HG03378 (cell line): ENCODE results near the gene SIRT6.
"Not testable (repeated sequence)": the region's sequence is repeated elsewhere in the genome, so short reads cannot be mapped to it uniquely, and the experiment has no call there.

Experiments used
- ATAC-seq: cut with Tn5 transposase; IDR thresholded peaks from one replicate; pipeline ENCODE4 v1.9.1; 2021; ENCODE audit warnings: mild to moderate bottlenecking, moderate library complexity; ENCODE audit not compliant: unreplicated experiment

The SIRT6 gene

GRCh38 chr19:4200940-4201542 is 18.7 kb upstream of the SIRT6 start:
- ATAC-seq, result no peak

GRCh38 chr19:4199699-4200293 is 17.4 kb upstream of the SIRT6 start:
- ATAC-seq, result no peak

- no peak for ATAC-seq
These were observed 16.2 kb upstream of the SIRT6 start for GRCh38 chr19:4198467-4199126.

- ATAC-seq, result no peak
These were observed 15.5 kb upstream of the SIRT6 start for GRCh38 chr19:4197625-4198466.

- ATAC-seq, result no peak
These were observed 14.9 kb upstream of the SIRT6 start for GRCh38 chr19:4197228-4197624.

GRCh38 chr19:4196587-4197148 is 14.3 kb upstream of the SIRT6 start:
- ATAC-seq, result no peak

- ATAC-seq, result no peak
These were observed 13.6 kb upstream of the SIRT6 start for GRCh38 chr19:4196009-4196408.

GRCh38 chr19:4194353-4194752 is 12.0 kb upstream of the SIRT6 start:
- ATAC-seq, result no peak

GRCh38 chr19:4192537-4192936 is 10.2 kb upstream of the SIRT6 start:
- not testable (repeated sequence) for ATAC-seq

GRCh38 chr19:4189641-4190040 is 7.3 kb upstream of the SIRT6 start:
- ATAC-seq, result no peak

GRCh38 chr19:4187313-4188122 is 5.2 kb upstream of the SIRT6 start:
- ATAC-seq, result no peak

- no peak for ATAC-seq
These were observed 4.0 kb upstream of the SIRT6 start for GRCh38 chr19:4186087-4186993.

- no peak for ATAC-seq
These were observed 3.2 kb upstream of the SIRT6 start for GRCh38 chr19:4185413-4186086.

GRCh38 chr19:4184718-4185352 is 2.5 kb upstream of the SIRT6 start:
- ATAC-seq, result no peak

- ATAC-seq, result no peak
These were observed 1.8 kb upstream of the SIRT6 start for GRCh38 chr19:4183967-4184717.

- no peak for ATAC-seq
These were observed 1.3 kb downstream of the SIRT6 start for GRCh38 chr19:4181053-4181508.

GRCh38 chr19:4178990-4179389 is 3.4 kb downstream of the SIRT6 start:
- no peak for ATAC-seq

GRCh38 chr19:4177146-4177545 is 5.2 kb downstream of the SIRT6 start:
- no peak for ATAC-seq
